Astrocyte of the cerebellum (primary cell): ENCODE results near the gene LITAF.

Experiments
- DNase-seq: peaks from one replicate; pipeline ENCODE4 v3.0.0-alpha.2; 2011; ENCODE audit warnings: low read depth
- H3K4me3 ChIP-seq: 2 replicates; pipeline ENCODE4 v1.5.1; 2011; ENCODE audit warnings: mild to moderate bottlenecking, low read depth, low read length, moderate library complexity
- in situ Hi-C: cut with HindIII; loops from 2 replicates; pipeline ENCODE4 v1.10.0; 2017; ENCODE audit warnings: low sequenced_read_pairs
- TF ChIP-seq, protein P1 (sequence below): IDR thresholded peaks from 2 replicates; pipeline ENCODE4 v1.5.1; 2012; ENCODE audit warnings: low read length, low read depth, moderate library complexity, mild to moderate bottlenecking; ENCODE audit errors: missing control alignments

LITAF gene

DNA sequence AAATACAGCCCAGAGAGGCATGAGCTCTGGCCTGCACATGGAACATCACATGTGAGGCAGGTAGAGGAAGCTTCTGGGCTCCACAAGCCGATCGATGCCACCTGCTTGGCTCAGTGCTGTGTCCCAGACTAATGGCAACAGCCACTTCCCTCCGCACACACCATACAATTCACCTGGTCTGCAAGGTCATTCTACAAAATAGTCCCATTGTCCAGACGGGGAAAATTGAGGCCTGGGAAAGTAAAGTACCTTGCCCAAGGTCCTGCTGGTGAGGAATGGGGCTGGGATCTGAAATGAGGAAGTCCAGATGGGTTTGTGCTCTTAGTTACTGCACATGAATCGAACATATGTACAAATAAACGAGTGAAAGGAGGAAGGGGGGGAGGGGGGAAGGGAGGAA lies 88.0 kb downstream of the LITAF start:
- DNase-seq = no peak
- in situ Hi-C loops = no loop called here
- TF ChIP-seq, protein P1, sequence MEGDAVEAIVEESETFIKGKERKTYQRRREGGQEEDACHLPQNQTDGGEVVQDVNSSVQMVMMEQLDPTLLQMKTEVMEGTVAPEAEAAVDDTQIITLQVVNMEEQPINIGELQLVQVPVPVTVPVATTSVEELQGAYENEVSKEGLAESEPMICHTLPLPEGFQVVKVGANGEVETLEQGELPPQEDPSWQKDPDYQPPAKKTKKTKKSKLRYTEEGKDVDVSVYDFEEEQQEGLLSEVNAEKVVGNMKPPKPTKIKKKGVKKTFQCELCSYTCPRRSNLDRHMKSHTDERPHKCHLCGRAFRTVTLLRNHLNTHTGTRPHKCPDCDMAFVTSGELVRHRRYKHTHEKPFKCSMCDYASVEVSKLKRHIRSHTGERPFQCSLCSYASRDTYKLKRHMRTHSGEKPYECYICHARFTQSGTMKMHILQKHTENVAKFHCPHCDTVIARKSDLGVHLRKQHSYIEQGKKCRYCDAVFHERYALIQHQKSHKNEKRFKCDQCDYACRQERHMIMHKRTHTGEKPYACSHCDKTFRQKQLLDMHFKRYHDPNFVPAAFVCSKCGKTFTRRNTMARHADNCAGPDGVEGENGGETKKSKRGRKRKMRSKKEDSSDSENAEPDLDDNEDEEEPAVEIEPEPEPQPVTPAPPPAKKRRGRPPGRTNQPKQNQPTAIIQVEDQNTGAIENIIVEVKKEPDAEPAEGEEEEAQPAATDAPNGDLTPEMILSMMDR = no peak
- H3K4me3 ChIP-seq = no peak overlapping the region

GRCh38 chr16:11497851-11498289 lies 88.8 kb downstream of the LITAF start:
- no peak overlapping the region for H3K4me3 ChIP-seq
- TF ChIP-seq, protein P1 = no peak
- in situ Hi-C loops = no loop called here
- DNase-seq = no peak
